ENCODE measurements around the gene LRIT2. TPM values are rescaled to one million over a fixed set of nuclear protein-coding genes. Genes with fewer than 3 reads are reported as not detected.

Gene LRIT2
- polyA plus RNA-seq, 3 donors, result not detected

- H2AFZ ChIP-seq (ENCODE audit: insufficient read depth, low read depth, low read length, poor library complexity, severe bottlenecking), result no peak overlapping the region
- H3K36me3 ChIP-seq (replicated peaks in 1 of 2; ENCODE audit: control insufficient read depth in 1 of 2, insufficient read depth in 2 of 2, low read length in 2 of 2), result no peaks in the 10 kb centered on the region
- no peak overlapping the region for H3K4me3 Mint-ChIP-seq
- H3K27ac Mint-ChIP-seq, result no peak overlapping the region
- no peaks in the 10 kb centered on the region for H3K36me3 Mint-ChIP-seq
- no peak overlapping the region for H3K4me3 ChIP-seq (replicated peaks in 1 of 3; ENCODE audit: low read depth in 2 of 3, low read length in 3 of 3)
- intact Hi-C loops (cut with micrococcal nuclease), result no loop called here
- H3K9me3 Mint-ChIP-seq, result no peaks in the 10 kb centered on the region
- H3K27me3 Mint-ChIP-seq (ENCODE audit: low read depth in 3 of 3), result peaks cover 11 to 21% (median 17%) of the 10 kb centered on the region in 3 donors
- H3K4me1 Mint-ChIP-seq, result no peaks in the 10 kb centered on the region
- 80% methylated on average over 8 of the region's 11 CpGs for WGBS (ENCODE audit: insufficient coverage)
- no peaks in the 10 kb centered on the region for H3K79me2 ChIP-seq (ENCODE audit: insufficient read depth, low read length)
- H3K9ac ChIP-seq (ENCODE audit: insufficient read depth, low read length, poor library complexity, severe bottlenecking), result no peak overlapping the region
- no peaks in the 10 kb centered on the region for H3K4me1 ChIP-seq (ENCODE audit: control insufficient read depth in 1 of 2, insufficient read depth in 2 of 2, low read length in 2 of 2)
- H3K27me3 ChIP-seq (ENCODE audit: control insufficient read depth in 2 of 2, insufficient read depth in 2 of 2, low read length in 2 of 2), result peaks cover 8 to 19% of the 10 kb centered on the region in 2 donors
- no peaks in the 10 kb centered on the region for H4K20me1 ChIP-seq (ENCODE audit: insufficient read depth, low read length)
- no peak for DNase-seq
- no peak for TF ChIP-seq CTCF (IDR thresholded peaks at IDR 0.05)
- H3K4me2 ChIP-seq (replicated peaks; ENCODE audit: extremely low read depth, low read length, poor library complexity, severe bottlenecking), result no peak overlapping the region
- H3K9me3 ChIP-seq (replicated peaks in 1 of 2; ENCODE audit: control insufficient read depth in 1 of 2, insufficient read depth in 1 of 2, low read length in 2 of 2), result no peaks in the 10 kb centered on the region
- no peak overlapping the region for H3K27ac ChIP-seq (ENCODE audit: low read depth in 1 of 2, low read length in 2 of 2)
Observed at GRCh38 chr10:84200537-84201243, 24.7 kb downstream of the LRIT2 start.

GRCh38 chr10:84198206-84198915, 27.0 kb downstream of the LRIT2 start:
- WGBS (ENCODE audit: insufficient coverage), result 77% methylated on average over 4 of the region's 7 CpGs
- H3K27me3 Mint-ChIP-seq (ENCODE audit: low read depth in 3 of 3), result peaks cover 31 to 44% (median 35%) of the 10 kb centered on the region in 3 donors

More at GRCh38 chr10:84198206-84198915, 27.0 kb downstream of the LRIT2 start:
- no peak overlapping the region for H3K4me2 ChIP-seq (replicated peaks; ENCODE audit: extremely low read depth, low read length, poor library complexity, severe bottlenecking)
- Mint-ChIP-seq H3K27ac (peak overlapping the region in 1 of 7 donors; percentile 37), H3K9me3 (no peaks in the 10 kb centered on the region), H3K36me3 (no peaks in the 10 kb centered on the region), H3K4me1 (no peaks in the 10 kb centered on the region), H3K4me3 (no peak overlapping the region)
- no peak overlapping the region for H3K27ac ChIP-seq (ENCODE audit: low read depth in 1 of 2, low read length in 2 of 2)
- no peak overlapping the region for H3K9ac ChIP-seq (ENCODE audit: insufficient read depth, low read length, poor library complexity, severe bottlenecking)
- no peaks in the 10 kb centered on the region for H3K4me1 ChIP-seq (ENCODE audit: control insufficient read depth in 1 of 2, insufficient read depth in 2 of 2, low read length in 2 of 2)
- no peaks in the 10 kb centered on the region for H3K79me2 ChIP-seq (ENCODE audit: insufficient read depth, low read length)
- intact Hi-C loops (cut with micrococcal nuclease), result loop anchor here in 1 of 2 donors (5.0 kb wide), 1 partner anchor 46 kb away; no protein-coding TSS in a partner anchor
- no peak for DNase-seq
- peaks cover 27 to 40% of the 10 kb centered on the region in 2 donors for H3K27me3 ChIP-seq (ENCODE audit: control insufficient read depth in 2 of 2, insufficient read depth in 2 of 2, low read length in 2 of 2)
- no peaks in the 10 kb centered on the region for H4K20me1 ChIP-seq (ENCODE audit: insufficient read depth, low read length)
- TF ChIP-seq CTCF (IDR thresholded peaks at IDR 0.05), result no peak
- H3K9me3 ChIP-seq (replicated peaks in 1 of 2; ENCODE audit: control insufficient read depth in 1 of 2, insufficient read depth in 1 of 2, low read length in 2 of 2), result peaks cover 0 to 13% of the 10 kb centered on the region in 2 donors
- no peak overlapping the region for H2AFZ ChIP-seq (ENCODE audit: insufficient read depth, low read depth, low read length, poor library complexity, severe bottlenecking)
- no peaks in the 10 kb centered on the region for H3K36me3 ChIP-seq (replicated peaks in 1 of 2; ENCODE audit: control insufficient read depth in 1 of 2, insufficient read depth in 2 of 2, low read length in 2 of 2)
- H3K4me3 ChIP-seq (replicated peaks in 1 of 3; ENCODE audit: low read depth in 2 of 3, low read length in 3 of 3), result no peak overlapping the region

Data from CD14-positive monocyte (primary cell).